ENCODE measurements around the gene PHTF2.

- TF ChIP-seq CTCF (conservative IDR thresholded peaks at IDR 0.05; ENCODE audit: low read length) (no peak), EZH2phosphoT487 (IDR thresholded peaks at IDR 0.05; ENCODE audit: borderline replicate concordance, low read depth, low read length) (no peak)
Measured at GRCh38 chr7:77786741-77787140, 11.8 kb upstream of the PHTF2 start.

Measured in OCI-LY7 (cell line).